Activated CD4-positive, alpha-beta memory T cell treated with anti-CD3 and anti-CD28 coated beads for 36 hours (primary cell): Measurements from ENCODE around the gene IGFN1. TPM values are rescaled to one million over a fixed set of nuclear protein-coding genes. Genes with fewer than 3 reads are reported as not detected.

Source experiments
- CTCF ChIA-PET: fragments of 350-600 bp; sonication (Branson Sonifier 250); formaldehyde crosslinking; loops from one replicate; lab custom pipeline; 2021; ENCODE audit warnings: antibody characterized with exemption, inconsistent platforms; lab: Charles Lee
- POLR2A ChIA-PET: fragments of 350-600 bp; sonication (Branson Sonifier 250); formaldehyde crosslinking; loops from one replicate; lab custom pipeline; 2021; ENCODE audit warnings: antibody characterized with exemption; lab: Charles Lee
- DNase-seq: peaks from one replicate; pipeline ENCODE4 v3.0.0-alpha.2; 2020
- H3K27ac Mint-ChIP-seq: one replicate; pipeline ENCODE4 v1.8.0; 2021; ENCODE audit warnings: mixed read lengths
- H3K27me3 Mint-ChIP-seq: one replicate; pipeline ENCODE4 v1.8.0; 2021; ENCODE audit warnings: mixed read lengths
- H3K36me3 Mint-ChIP-seq: one replicate; pipeline ENCODE4 v1.8.0; 2021; ENCODE audit warnings: mixed read lengths
- H3K4me1 Mint-ChIP-seq: one replicate; pipeline ENCODE4 v1.8.0; 2021; ENCODE audit warnings: low read depth, mixed read lengths
- H3K4me3 Mint-ChIP-seq: one replicate; pipeline ENCODE4 v1.8.0; 2021; ENCODE audit warnings: mild to moderate bottlenecking, mixed read lengths
- H3K9me3 Mint-ChIP-seq: one replicate; pipeline ENCODE4 v1.8.0; 2021; ENCODE audit warnings: mixed read lengths
- intact Hi-C: fragments of 100-400 bp; cut with micrococcal nuclease; formaldehyde crosslinking; loops from one replicate; pipeline ENCODE4 v1.15.1; 2023
- total RNA-seq, 2 experiments: library from RNA; stranded (reverse); gene quantifications; one replicate each; pipeline ENCODE4 v1.2.3, GENCODE V29; 2021

Gene IGFN1
- total RNA-seq, 2 experiments from 2014 or later, result not detected

- H3K27me3 Mint-ChIP-seq, result peaks cover 15% of the 10 kb centered on the region
- POLR2A ChIA-PET, result no interaction called here
- H3K4me3 Mint-ChIP-seq, result no peak overlapping the region
- H3K27ac Mint-ChIP-seq, result no peak overlapping the region
- H3K4me1 Mint-ChIP-seq, result no peaks in the 10 kb centered on the region
- H3K9me3 Mint-ChIP-seq, result no peaks in the 10 kb centered on the region
- DNase-seq, result no peak
- no peaks in the 10 kb centered on the region for H3K36me3 Mint-ChIP-seq
- CTCF ChIA-PET, result no interaction called here
- intact Hi-C loops, result no loop called here
Observed at GRCh38 chr1:201240171-201240570, 49.5 kb downstream of the IGFN1 start.

- Mint-ChIP-seq H3K27me3 (peaks cover 21% of the 10 kb centered on the region), H3K4me3 (no peak overlapping the region), H3K36me3 (no peaks in the 10 kb centered on the region), H3K9me3 (no peaks in the 10 kb centered on the region), H3K4me1 (no peaks in the 10 kb centered on the region), H3K27ac (no peak overlapping the region)
- intact Hi-C loops, result no loop called here
- no peak for DNase-seq
- ChIA-PET POLR2A (no interaction called here), CTCF (no interaction called here)
Observed at GRCh38 chr1:201241736-201242135, 51.1 kb downstream of the IGFN1 start.

GRCh38 chr1:201245082-201245481 lies 54.5 kb downstream of the IGFN1 start:
- no peak for DNase-seq
- intact Hi-C loops, result no loop called here
- Mint-ChIP-seq H3K9me3 (no peaks in the 10 kb centered on the region), H3K4me1 (no peaks in the 10 kb centered on the region), H3K27me3 (peaks cover 21% of the 10 kb centered on the region), H3K36me3 (no peaks in the 10 kb centered on the region), H3K27ac (no peak overlapping the region), H3K4me3 (no peak overlapping the region)
- POLR2A ChIA-PET, result no interaction called here
- CTCF ChIA-PET, result no interaction called here

GRCh38 chr1:201248721-201249559 lies 58.3 kb downstream of the IGFN1 start:
- Mint-ChIP-seq H3K4me3 (no peak overlapping the region), H3K4me1 (no peaks in the 10 kb centered on the region), H3K27ac (no peak overlapping the region), H3K9me3 (no peaks in the 10 kb centered on the region), H3K36me3 (no peaks in the 10 kb centered on the region), H3K27me3 (peaks cover 8% of the 10 kb centered on the region)
- POLR2A ChIA-PET, result no interaction called here
- CTCF ChIA-PET, result no interaction called here
- intact Hi-C loops, result no loop called here
- DNase-seq, result no peak

- intact Hi-C loops, result loop anchor here (5.0 kb wide), 1 partner anchor 157 kb away; no protein-coding TSS in a partner anchor
- no peak for DNase-seq
- ChIA-PET CTCF (no interaction called here), POLR2A (no interaction called here)
- Mint-ChIP-seq H3K4me1 (no peaks in the 10 kb centered on the region), H3K27me3 (peaks cover 4% of the 10 kb centered on the region), H3K36me3 (no peaks in the 10 kb centered on the region), H3K4me3 (no peak overlapping the region), H3K9me3 (no peaks in the 10 kb centered on the region), H3K27ac (no peak overlapping the region)
Observed at GRCh38 chr1:201250326-201251011, 59.8 kb downstream of the IGFN1 start.

GRCh38 chr1:201251411-201251810 lies 60.8 kb downstream of the IGFN1 start:
- POLR2A ChIA-PET, result no interaction called here
- no peak overlapping the region for H3K4me3 Mint-ChIP-seq
- no peak for DNase-seq
- no peaks in the 10 kb centered on the region for H3K4me1 Mint-ChIP-seq
- H3K9me3 Mint-ChIP-seq, result no peaks in the 10 kb centered on the region
- CTCF ChIA-PET, result no interaction called here
- no peak overlapping the region for H3K27ac Mint-ChIP-seq
- no peaks in the 10 kb centered on the region for H3K36me3 Mint-ChIP-seq
- H3K27me3 Mint-ChIP-seq, result peaks cover 1% of the 10 kb centered on the region
- intact Hi-C loops, result loop anchor here (5.0 kb wide), 1 partner anchor 156 kb away; no protein-coding TSS in a partner anchor

- intact Hi-C loops, result loop anchor here (5.0 kb wide), 1 partner anchor 155 kb away; no protein-coding TSS in a partner anchor
- Mint-ChIP-seq H3K9me3 (no peaks in the 10 kb centered on the region), H3K27ac (no peak overlapping the region), H3K4me1 (no peaks in the 10 kb centered on the region), H3K4me3 (no peak overlapping the region), H3K27me3 (no peaks in the 10 kb centered on the region), H3K36me3 (no peaks in the 10 kb centered on the region)
- CTCF ChIA-PET, result interaction anchor here (1.2 kb wide), 1 partner anchor 109 kb away, joined by 3 read pairs; no protein-coding TSS in a partner anchor
- POLR2A ChIA-PET, result no interaction called here
- no peak for DNase-seq
Observed at GRCh38 chr1:201251851-201252430, 61.3 kb downstream of the IGFN1 start.

- Mint-ChIP-seq H3K36me3 (no peaks in the 10 kb centered on the region), H3K9me3 (no peaks in the 10 kb centered on the region), H3K27ac (no peak overlapping the region), H3K27me3 (no peaks in the 10 kb centered on the region), H3K4me3 (no peak overlapping the region), H3K4me1 (no peaks in the 10 kb centered on the region)
- CTCF ChIA-PET, result interaction anchor here (1.2 kb wide), 1 partner anchor 108 kb away, joined by 3 read pairs; no protein-coding TSS in a partner anchor
- no peak for DNase-seq
- intact Hi-C loops, result loop anchor here (5.0 kb wide), 1 partner anchor 154 kb away; no protein-coding TSS in a partner anchor
- POLR2A ChIA-PET, result no interaction called here
Observed at GRCh38 chr1:201252944-201253371, 62.3 kb downstream of the IGFN1 start.

GRCh38 chr1:201253411-201253810 lies 62.8 kb downstream of the IGFN1 start:
- H3K27me3 Mint-ChIP-seq, result no peaks in the 10 kb centered on the region
- DNase-seq, result no peak
- no peaks in the 10 kb centered on the region for H3K4me1 Mint-ChIP-seq
- ChIA-PET POLR2A (no interaction called here), CTCF (interaction anchor here (0.6 to 2.3 kb wide), 7 partner anchors 10 to 261 kb away, joined by 3 to 36 read pairs (median 3); no protein-coding TSS in a partner anchor)
- H3K9me3 Mint-ChIP-seq, result no peaks in the 10 kb centered on the region
- intact Hi-C loops, result loop anchor here (5.0 kb wide), 1 partner anchor 154 kb away; no protein-coding TSS in a partner anchor
- H3K4me3 Mint-ChIP-seq, result no peak overlapping the region
- H3K27ac Mint-ChIP-seq, result no peak overlapping the region
- no peaks in the 10 kb centered on the region for H3K36me3 Mint-ChIP-seq

GRCh38 chr1:201253906-201254624 lies 63.4 kb downstream of the IGFN1 start:
- H3K36me3 Mint-ChIP-seq, result no peaks in the 10 kb centered on the region
- H3K9me3 Mint-ChIP-seq, result no peaks in the 10 kb centered on the region
- no peak overlapping the region for H3K4me3 Mint-ChIP-seq
- H3K4me1 Mint-ChIP-seq, result no peaks in the 10 kb centered on the region
- no peak for DNase-seq
- H3K27me3 Mint-ChIP-seq, result no peaks in the 10 kb centered on the region
- ChIA-PET CTCF (interaction anchor here (0.6 to 2.3 kb wide), 13 partner anchors 10 to 260 kb away, joined by 3 to 36 read pairs (median 4); no protein-coding TSS in a partner anchor), POLR2A (no interaction called here)
- no peak overlapping the region for H3K27ac Mint-ChIP-seq
- intact Hi-C loops, result loop anchor here (1.0 to 5.0 kb wide), 2 partner anchors 108 to 153 kb away; no protein-coding TSS in a partner anchor
